Mesothelial cell of epicardium (in vitro differentiated cells): Measurements from ENCODE around the gene PGA5. TPM values are rescaled to one million over a fixed set of nuclear protein-coding genes. Genes with fewer than 3 reads are reported as not detected.
"Not testable (repeated sequence)": the region's sequence is repeated elsewhere in the genome, so short reads cannot be mapped to it uniquely, and the experiment has no call there.

Source experiments
- DNase-seq, 2 experiments: peaks; one replicate each; pipeline ENCODE4 v3.0.0; 2021; ENCODE audit warnings: low spot score in 2 of 2; ENCODE audit not compliant: unreplicated experiment in 2 of 2
- H3K27ac Mint-ChIP-seq: 2 replicates; pipeline ENCODE4 v1.8.0; 2021; ENCODE audit warnings: mixed read lengths
- H3K27me3 Mint-ChIP-seq: 2 replicates; pipeline ENCODE4 v1.8.0; 2021; ENCODE audit warnings: low read depth, mixed read lengths
- H3K36me3 Mint-ChIP-seq: 2 replicates; pipeline ENCODE4 v1.8.0; 2021; ENCODE audit warnings: mixed read lengths
- H3K4me1 Mint-ChIP-seq: 2 replicates; pipeline ENCODE4 v1.8.0; 2021; ENCODE audit warnings: mixed read lengths
- H3K4me3 Mint-ChIP-seq: 2 replicates; pipeline ENCODE4 v1.8.0; 2021; ENCODE audit warnings: mild to moderate bottlenecking, moderate library complexity, mixed read lengths
- H3K9me3 Mint-ChIP-seq: 2 replicates; pipeline ENCODE4 v1.8.0; 2021; ENCODE audit warnings: mixed read lengths
- total RNA-seq: library from RNA; stranded (reverse); gene quantifications from 3 replicates; pipeline ENCODE4 v1.2.1, GENCODE V29; 2021

The PGA5 gene
- total RNA-seq, 1 donor from 2014 or later: not detected

GRCh38 chr11:61219016-61219415 is 22.0 kb upstream of the PGA5 start:
- H3K27me3 Mint-ChIP-seq, H3K4me1 Mint-ChIP-seq, H3K36me3 Mint-ChIP-seq, DNase-seq, H3K4me3 Mint-ChIP-seq, H3K9me3 Mint-ChIP-seq, H3K27ac Mint-ChIP-seq: not testable (repeated sequence)

GRCh38 chr11:61222047-61222446 is 18.9 kb upstream of the PGA5 start, which contains the start of gene PGA4:
TSS of gene PGA4 (plus strand) at chr11:61222347. CDS start at chr11:61222401, 54 bp downstream.
- H3K9me3 Mint-ChIP-seq, H3K4me3 Mint-ChIP-seq, H3K4me1 Mint-ChIP-seq, H3K27ac Mint-ChIP-seq, H3K36me3 Mint-ChIP-seq, DNase-seq, H3K27me3 Mint-ChIP-seq: not testable (repeated sequence)

GRCh38 chr11:61222692-61223091 is 18.3 kb upstream of the PGA5 start:
- DNase-seq, H3K4me3 Mint-ChIP-seq, H3K27me3 Mint-ChIP-seq, H3K4me1 Mint-ChIP-seq, H3K27ac Mint-ChIP-seq, H3K36me3 Mint-ChIP-seq, H3K9me3 Mint-ChIP-seq: not testable (repeated sequence)

- DNase-seq, H3K9me3 Mint-ChIP-seq, H3K27me3 Mint-ChIP-seq, H3K27ac Mint-ChIP-seq, H3K36me3 Mint-ChIP-seq, H3K4me3 Mint-ChIP-seq, H3K4me1 Mint-ChIP-seq: not testable (repeated sequence)
Measured at GRCh38 chr11:61226457-61227137, 14.4 kb upstream of the PGA5 start.

GRCh38 chr11:61229458-61229857 is 11.5 kb upstream of the PGA5 start:
- not testable (repeated sequence) for H3K4me1 Mint-ChIP-seq, H3K9me3 Mint-ChIP-seq, DNase-seq, H3K27ac Mint-ChIP-seq, H3K36me3 Mint-ChIP-seq, H3K4me3 Mint-ChIP-seq, H3K27me3 Mint-ChIP-seq

- H3K27ac Mint-ChIP-seq, H3K36me3 Mint-ChIP-seq, H3K4me1 Mint-ChIP-seq, H3K4me3 Mint-ChIP-seq, H3K9me3 Mint-ChIP-seq, H3K27me3 Mint-ChIP-seq, DNase-seq: not testable (repeated sequence)
Measured at GRCh38 chr11:61231033-61231432, 9.9 kb upstream of the PGA5 start.

- H3K9me3 Mint-ChIP-seq, H3K4me3 Mint-ChIP-seq, H3K27ac Mint-ChIP-seq, H3K27me3 Mint-ChIP-seq, H3K4me1 Mint-ChIP-seq, DNase-seq, H3K36me3 Mint-ChIP-seq: not testable (repeated sequence)
Measured at GRCh38 chr11:61231585-61231984, 9.4 kb upstream of the PGA5 start.

- not testable (repeated sequence) for H3K4me1 Mint-ChIP-seq, H3K4me3 Mint-ChIP-seq, H3K27me3 Mint-ChIP-seq, H3K27ac Mint-ChIP-seq, H3K9me3 Mint-ChIP-seq, DNase-seq, H3K36me3 Mint-ChIP-seq
Measured at GRCh38 chr11:61232548-61233145, 8.3 kb upstream of the PGA5 start.

GRCh38 chr11:61237130-61237529 is 3.8 kb upstream of the PGA5 start:
- not testable (repeated sequence) for H3K4me1 Mint-ChIP-seq, H3K36me3 Mint-ChIP-seq, H3K4me3 Mint-ChIP-seq, H3K9me3 Mint-ChIP-seq, H3K27me3 Mint-ChIP-seq, H3K27ac Mint-ChIP-seq, DNase-seq

- not testable (repeated sequence) for H3K4me3 Mint-ChIP-seq, DNase-seq, H3K36me3 Mint-ChIP-seq, H3K27ac Mint-ChIP-seq, H3K9me3 Mint-ChIP-seq, H3K4me1 Mint-ChIP-seq, H3K27me3 Mint-ChIP-seq
Measured at GRCh38 chr11:61240288-61240687, 687 bp upstream of the PGA5 start.

- H3K4me3 Mint-ChIP-seq, DNase-seq, H3K27me3 Mint-ChIP-seq, H3K9me3 Mint-ChIP-seq, H3K36me3 Mint-ChIP-seq, H3K4me1 Mint-ChIP-seq, H3K27ac Mint-ChIP-seq: not testable (repeated sequence)
Measured at GRCh38 chr11:61241526-61241925, 551 bp downstream of the PGA5 start.

GRCh38 chr11:61245284-61245964 is 4.4 kb downstream of the PGA5 start:
- not testable (repeated sequence) for H3K4me3 Mint-ChIP-seq, DNase-seq, H3K27me3 Mint-ChIP-seq, H3K4me1 Mint-ChIP-seq, H3K27ac Mint-ChIP-seq, H3K9me3 Mint-ChIP-seq, H3K36me3 Mint-ChIP-seq

GRCh38 chr11:61248071-61248470 is 7.1 kb downstream of the PGA5 start:
- not testable (repeated sequence) for H3K36me3 Mint-ChIP-seq, DNase-seq, H3K27ac Mint-ChIP-seq, H3K27me3 Mint-ChIP-seq, H3K4me3 Mint-ChIP-seq, H3K4me1 Mint-ChIP-seq, H3K9me3 Mint-ChIP-seq

GRCh38 chr11:61249201-61249600 is 8.2 kb downstream of the PGA5 start:
- not testable (repeated sequence) for DNase-seq, H3K9me3 Mint-ChIP-seq, H3K4me3 Mint-ChIP-seq, H3K36me3 Mint-ChIP-seq, H3K4me1 Mint-ChIP-seq, H3K27me3 Mint-ChIP-seq, H3K27ac Mint-ChIP-seq
